Measurements from ENCODE around the gene GSS. TPM values are rescaled to one million over a fixed set of nuclear protein-coding genes. Genes with fewer than 3 reads are reported as not detected.
"Not testable (repeated sequence)": the region's sequence is repeated elsewhere in the genome, so short reads cannot be mapped to it uniquely, and the experiment has no call there.

The GSS gene
- total RNA-seq, 1 donor from 2014 or later = 58.7 TPM

GRCh38 chr20:34915749-34916455 is 39.7 kb downstream of the GSS start:
- intact Hi-C loops (cut with micrococcal nuclease) = loop anchor here (5.0 kb wide), 1 partner anchor 176 kb away; the partner anchor contains the start of gene TRPC4AP

- intact Hi-C loops (cut with micrococcal nuclease) = loop anchor here (5.0 kb wide), 1 partner anchor 177 kb away; the partner anchor contains the start of gene TRPC4AP
Observed at GRCh38 chr20:34915131-34915530, 40.5 kb downstream of the GSS start.

GRCh38 chr20:34907616-34908469 is 47.8 kb downstream of the GSS start:
- intact Hi-C loops (cut with micrococcal nuclease) = no loop called here

- intact Hi-C loops (cut with micrococcal nuclease) = no loop called here
Observed at GRCh38 chr20:34904202-34904621, 51.4 kb downstream of the GSS start.

- intact Hi-C loops (cut with micrococcal nuclease) = not testable (repeated sequence)
Observed at GRCh38 chr20:34898731-34899130, 56.9 kb downstream of the GSS start.

GRCh38 chr20:34898129-34898528 is 57.5 kb downstream of the GSS start:
- intact Hi-C loops (cut with micrococcal nuclease) = not testable (repeated sequence)

- intact Hi-C loops (cut with micrococcal nuclease) = no loop called here
Observed at GRCh38 chr20:34896086-34896621, 59.5 kb downstream of the GSS start.

GRCh38 chr20:34895465-34895864 is 60.1 kb downstream of the GSS start:
- intact Hi-C loops (cut with micrococcal nuclease) = no loop called here

- intact Hi-C loops (cut with micrococcal nuclease) = loop anchor here (5.0 kb wide), 1 partner anchor 63 kb away; the partner anchor contains the start of genes GSS and MYH7B
Observed at GRCh38 chr20:34894723-34895122, 60.9 kb downstream of the GSS start.

- intact Hi-C loops (cut with micrococcal nuclease) = loop anchor here (5.0 kb wide), 1 partner anchor 65 kb away; the partner anchor contains the start of genes GSS and MYH7B
Observed at GRCh38 chr20:34892671-34893070, 62.9 kb downstream of the GSS start.

- intact Hi-C loops (cut with micrococcal nuclease) = loop anchor here (1.0 to 5.0 kb wide), 3 partner anchors 15 to 66 kb away; partner anchors contain the start of genes ACSS2, GSS and MYH7B
Observed at GRCh38 chr20:34891166-34892062, 64.2 kb downstream of the GSS start.

- intact Hi-C loops (cut with micrococcal nuclease) = no loop called here
Observed at GRCh38 chr20:34888468-34888867, 67.1 kb downstream of the GSS start.

- intact Hi-C loops (cut with micrococcal nuclease) = no loop called here
Observed at GRCh38 chr20:34887023-34887422, 68.6 kb downstream of the GSS start.

GRCh38 chr20:34886122-34886521 is 69.5 kb downstream of the GSS start:
- intact Hi-C loops (cut with micrococcal nuclease) = no loop called here

GRCh38 chr20:34884260-34884659 is 71.3 kb downstream of the GSS start:
- intact Hi-C loops (cut with micrococcal nuclease) = no loop called here

- intact Hi-C loops (cut with micrococcal nuclease) = no loop called here
Observed at GRCh38 chr20:34883809-34884208, 71.8 kb downstream of the GSS start.

GRCh38 chr20:34883087-34883688 is 72.4 kb downstream of the GSS start:
- intact Hi-C loops (cut with micrococcal nuclease) = no loop called here

GRCh38 chr20:34881689-34882088 is 73.9 kb downstream of the GSS start:
- intact Hi-C loops (cut with micrococcal nuclease) = no loop called here

GRCh38 chr20:34880971-34881370 is 74.6 kb downstream of the GSS start:
- intact Hi-C loops (cut with micrococcal nuclease) = not testable (repeated sequence)

- intact Hi-C loops (cut with micrococcal nuclease) = no loop called here
Observed at GRCh38 chr20:34880215-34880850, 75.3 kb downstream of the GSS start.
